Neural crest cell (in vitro differentiated cells): ENCODE measurements around the gene CD47. TPM values are rescaled to one million over a fixed set of nuclear protein-coding genes. Genes with fewer than 3 reads are reported as not detected.

ENCODE experiments used
- DNase-seq: peaks from one replicate; pipeline ENCODE4 v3.0.0; 2021; ENCODE audit warnings: low read depth, mixed read lengths, low spot score
- H3K27ac Mint-ChIP-seq: one replicate; pipeline ENCODE4 v1.8.0; 2021; ENCODE audit warnings: mild to moderate bottlenecking, mixed read lengths; ENCODE audit not compliant: unreplicated experiment
- H3K27me3 Mint-ChIP-seq: 2 replicates; pipeline ENCODE4 v1.8.0; 2021; ENCODE audit warnings: low read depth, mild to moderate bottlenecking, mixed read lengths
- H3K36me3 Mint-ChIP-seq: 2 replicates; pipeline ENCODE4 v1.8.0; 2021; ENCODE audit warnings: low read depth, mild to moderate bottlenecking, mixed read lengths
- H3K4me1 Mint-ChIP-seq: 2 replicates; pipeline ENCODE4 v1.8.0; 2021; ENCODE audit warnings: mixed read lengths
- H3K4me3 Mint-ChIP-seq: one replicate; pipeline ENCODE4 v1.8.0; 2021; ENCODE audit warnings: mild to moderate bottlenecking, mixed read lengths
- H3K9me3 Mint-ChIP-seq: 2 replicates; pipeline ENCODE4 v1.8.0; 2021; ENCODE audit warnings: mixed read lengths
- total RNA-seq: library from RNA; stranded (reverse); gene quantifications from 2 replicates; pipeline ENCODE4 v1.2.1, GENCODE V29; 2021
- TF ChIP-seq, protein P1 (sequence below): fragments of 200-600 bp; sonication (generic); conservative IDR thresholded peaks from 2 replicates; pipeline ENCODE4 v1.5.0; 2021; ENCODE audit warnings: antibody characterized with exemption, mild to moderate bottlenecking

Gene CD47
- total RNA-seq, 1 donor from 2014 or later: 48.3 TPM

DNA sequence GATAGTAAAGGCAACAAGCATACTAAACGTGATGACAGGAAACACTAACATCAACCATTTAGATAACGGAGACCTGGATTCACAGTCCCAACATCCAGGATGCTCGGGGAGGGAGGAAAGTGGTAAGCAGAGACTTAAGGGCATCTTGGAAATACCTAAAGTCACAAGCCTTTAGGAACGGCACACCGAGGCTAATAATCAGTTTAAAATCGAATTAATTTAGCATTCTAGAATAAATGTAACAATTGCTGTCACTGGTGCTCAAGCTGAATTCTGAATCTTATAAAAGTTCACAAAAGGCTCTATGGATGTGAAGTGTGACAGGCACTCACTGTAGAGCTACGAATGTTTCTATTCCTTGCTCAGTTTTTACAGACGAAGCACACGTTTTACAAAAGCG lies 1.3 kb downstream of the CD47 start:
- Mint-ChIP-seq H3K27me3 (peaks cover 16% of the 10 kb centered on the region), H3K4me1 (peaks cover 20% of the 10 kb centered on the region), H3K4me3 (peak overlapping the region; percentile 94), H3K9me3 (peaks cover 2% of the 10 kb centered on the region), H3K36me3 (no peaks in the 10 kb centered on the region), H3K27ac (no peak overlapping the region)
- no peak for DNase-seq
- TF ChIP-seq, protein P1, sequence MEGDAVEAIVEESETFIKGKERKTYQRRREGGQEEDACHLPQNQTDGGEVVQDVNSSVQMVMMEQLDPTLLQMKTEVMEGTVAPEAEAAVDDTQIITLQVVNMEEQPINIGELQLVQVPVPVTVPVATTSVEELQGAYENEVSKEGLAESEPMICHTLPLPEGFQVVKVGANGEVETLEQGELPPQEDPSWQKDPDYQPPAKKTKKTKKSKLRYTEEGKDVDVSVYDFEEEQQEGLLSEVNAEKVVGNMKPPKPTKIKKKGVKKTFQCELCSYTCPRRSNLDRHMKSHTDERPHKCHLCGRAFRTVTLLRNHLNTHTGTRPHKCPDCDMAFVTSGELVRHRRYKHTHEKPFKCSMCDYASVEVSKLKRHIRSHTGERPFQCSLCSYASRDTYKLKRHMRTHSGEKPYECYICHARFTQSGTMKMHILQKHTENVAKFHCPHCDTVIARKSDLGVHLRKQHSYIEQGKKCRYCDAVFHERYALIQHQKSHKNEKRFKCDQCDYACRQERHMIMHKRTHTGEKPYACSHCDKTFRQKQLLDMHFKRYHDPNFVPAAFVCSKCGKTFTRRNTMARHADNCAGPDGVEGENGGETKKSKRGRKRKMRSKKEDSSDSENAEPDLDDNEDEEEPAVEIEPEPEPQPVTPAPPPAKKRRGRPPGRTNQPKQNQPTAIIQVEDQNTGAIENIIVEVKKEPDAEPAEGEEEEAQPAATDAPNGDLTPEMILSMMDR: no peak

- Mint-ChIP-seq H3K27me3 (peaks cover 16% of the 10 kb centered on the region), H3K27ac (no peak overlapping the region), H3K4me1 (peaks cover 20% of the 10 kb centered on the region), H3K36me3 (no peaks in the 10 kb centered on the region), H3K4me3 (peak overlapping the region; percentile 45), H3K9me3 (peaks cover 2% of the 10 kb centered on the region)
- DNase-seq: no peak
- TF ChIP-seq, protein P1: no peak
These were observed 2.1 kb downstream of the CD47 start for GRCh38 chr3:108088697-108089096.

DNA sequence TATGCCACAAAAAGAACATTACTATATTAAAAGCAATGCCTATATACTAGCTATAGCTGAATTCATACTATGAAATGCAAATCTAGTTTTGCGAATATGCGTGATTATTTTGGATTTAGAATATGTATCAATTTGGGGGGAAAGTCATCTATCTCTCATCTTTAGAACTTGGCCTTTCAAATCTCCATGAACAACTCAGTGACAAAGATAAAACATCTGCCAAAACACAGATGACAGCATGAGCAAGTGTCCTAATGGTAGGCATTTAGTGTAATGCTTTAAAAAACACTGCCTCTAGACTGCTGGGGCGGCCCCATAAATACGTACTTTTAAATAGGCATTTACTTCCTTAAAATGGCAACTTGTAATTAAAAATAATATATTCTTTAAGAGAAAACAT lies 2.7 kb downstream of the CD47 start:
- no peak for DNase-seq
- peak overlapping the region; percentile 31 for H3K4me3 Mint-ChIP-seq
- H3K27ac Mint-ChIP-seq: no peak overlapping the region
- TF ChIP-seq, protein P1: no peak
- no peaks in the 10 kb centered on the region for H3K36me3 Mint-ChIP-seq
- H3K9me3 Mint-ChIP-seq: peaks cover 2% of the 10 kb centered on the region
- peaks cover 16% of the 10 kb centered on the region for H3K27me3 Mint-ChIP-seq
- peaks cover 20% of the 10 kb centered on the region for H3K4me1 Mint-ChIP-seq

GRCh38 chr3:108086653-108087052 lies 4.2 kb downstream of the CD47 start:
- Mint-ChIP-seq H3K27ac (no peak overlapping the region), H3K36me3 (no peaks in the 10 kb centered on the region), H3K27me3 (peaks cover 2% of the 10 kb centered on the region), H3K9me3 (peaks cover 1% of the 10 kb centered on the region), H3K4me3 (no peak overlapping the region), H3K4me1 (peaks cover 14% of the 10 kb centered on the region)
- DNase-seq: no peak
- TF ChIP-seq, protein P1: no peak

GRCh38 chr3:108085810-108086350 lies 5.0 kb downstream of the CD47 start:
- peaks cover 12% of the 10 kb centered on the region for H3K4me1 Mint-ChIP-seq
- H3K4me3 Mint-ChIP-seq: no peak overlapping the region
- H3K9me3 Mint-ChIP-seq: no peaks in the 10 kb centered on the region
- no peaks in the 10 kb centered on the region for H3K27me3 Mint-ChIP-seq
- no peak overlapping the region for H3K27ac Mint-ChIP-seq
- DNase-seq: no peak
- TF ChIP-seq, protein P1: no peak
- H3K36me3 Mint-ChIP-seq: no peaks in the 10 kb centered on the region
